Osteoblast (primary cell): ENCODE results near the gene TMA16. TPM values are rescaled to one million over a fixed set of nuclear protein-coding genes. Genes with fewer than 3 reads are reported as not detected.

Experiments used
- DNase-seq: peaks from one replicate; pipeline ENCODE4 v3.0.0; 2011; ENCODE audit warnings: low spot score, mixed read lengths; ENCODE audit not compliant: insufficient read length; ENCODE audit errors: missing footprints
- H2AFZ ChIP-seq: 2 replicates; pipeline ENCODE4 v1.6.0; 2011; ENCODE audit warnings: mild to moderate bottlenecking, low read length
- H3K27ac ChIP-seq: 2 replicates; pipeline ENCODE4 v1.5.1; 2011; ENCODE audit warnings: mild to moderate bottlenecking, low read depth, low read length, moderate library complexity
- H3K27me3 ChIP-seq: 2 replicates; pipeline ENCODE4 v1.6.0; 2012; ENCODE audit warnings: mild to moderate bottlenecking, control low read depth, inconsistent platforms, low read length, moderate library complexity; ENCODE audit not compliant: insufficient read depth
- H3K36me3 ChIP-seq: 2 replicates; pipeline ENCODE4 v1.5.1; 2011; ENCODE audit warnings: mild to moderate bottlenecking, low read length, control low read depth, moderate library complexity; ENCODE audit not compliant: insufficient read depth
- H3K4me1 ChIP-seq: 2 replicates; pipeline ENCODE4 v1.5.1; 2011; ENCODE audit warnings: mild to moderate bottlenecking, low read length, control low read depth, moderate library complexity; ENCODE audit not compliant: insufficient read depth
- H3K4me2 ChIP-seq: 2 replicates; pipeline ENCODE4 v1.6.0; 2011; ENCODE audit warnings: mild to moderate bottlenecking, low read length; ENCODE audit not compliant: insufficient read depth
- H3K4me3 ChIP-seq: fragments of 200-600 bp; sonication (generic); 3 replicates; pipeline ENCODE4 v1.5.1; 2012; ENCODE audit warnings: mild to moderate bottlenecking, low read length, inconsistent platforms; ENCODE audit not compliant: insufficient read depth
- H3K79me2 ChIP-seq: 2 replicates; pipeline ENCODE4 v1.6.0; 2012; ENCODE audit warnings: mild to moderate bottlenecking, low read length, control low read depth, inconsistent platforms; ENCODE audit not compliant: insufficient read depth
- H3K9me3 ChIP-seq: 2 replicates; pipeline ENCODE4 v1.5.1; 2011; ENCODE audit warnings: low read depth, low read length, control low read depth
- H4K20me1 ChIP-seq: 2 replicates; pipeline ENCODE4 v1.6.0; 2012; ENCODE audit warnings: mild to moderate bottlenecking, low read length, control low read depth; ENCODE audit not compliant: insufficient read depth
- CTCF ChIP-seq: IDR thresholded peaks from 2 replicates; pipeline ENCODE4 v1.5.1; 2011; ENCODE audit warnings: mild to moderate bottlenecking, low read depth, low read length, moderate library complexity; ENCODE audit errors: extremely low read depth
- total RNA-seq: library from RNA; depleted of rRNA; stranded (reverse); fragments of >200 nt; gene quantifications from 2 replicates; pipeline ENCODE4 v1.2.3, GENCODE V29; 2012

The TMA16 gene
- total RNA-seq, 1 donor, result 22.8 TPM

DNA sequence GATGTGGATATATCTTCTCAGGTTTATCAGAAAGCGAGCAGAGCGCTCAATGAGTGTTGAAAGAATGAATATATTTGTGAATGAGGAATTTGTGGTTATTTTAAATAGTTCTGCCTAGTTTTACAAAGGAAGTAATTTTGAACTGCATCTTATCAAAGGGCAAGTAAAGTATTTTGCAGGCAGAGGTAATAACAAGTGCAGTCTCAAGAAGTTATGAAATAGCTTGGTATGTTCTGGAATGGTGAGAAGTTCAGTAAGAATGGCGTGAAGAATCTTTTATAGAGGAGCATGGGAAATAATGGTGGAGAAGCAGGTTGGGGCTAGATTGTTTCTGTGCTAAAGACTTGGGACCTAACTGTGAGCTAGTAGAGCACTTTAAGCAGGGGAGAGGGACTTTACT lies 10.9 kb downstream of the TMA16 start:
- DNase-seq, result no peak
- Histone ChIP-seq H3K4me3 (no peak overlapping the region), H3K9me3 (no peaks in the 10 kb centered on the region), H2AFZ (no peak overlapping the region), H3K4me1 (peaks cover 4% of the 10 kb centered on the region), H3K27me3 (no peaks in the 10 kb centered on the region), H4K20me1 (peaks cover 13% of the 10 kb centered on the region), H3K36me3 (peaks cover 8% of the 10 kb centered on the region), H3K79me2 (peaks cover 83% of the 10 kb centered on the region), H3K27ac (no peak overlapping the region), H3K4me2 (no peak overlapping the region)
- TF ChIP-seq CTCF, result no peak

GRCh38 chr4:163515198-163515597 lies 20.7 kb downstream of the TMA16 start:
- Histone ChIP-seq H3K79me2 (peaks cover 12% of the 10 kb centered on the region), H3K4me1 (no peaks in the 10 kb centered on the region), H3K27me3 (no peaks in the 10 kb centered on the region), H4K20me1 (no peaks in the 10 kb centered on the region), H2AFZ (no peak overlapping the region), H3K9me3 (no peaks in the 10 kb centered on the region), H3K4me2 (no peak overlapping the region), H3K4me3 (no peak overlapping the region), H3K27ac (no peak overlapping the region), H3K36me3 (peaks cover 24% of the 10 kb centered on the region)
- no peak for TF ChIP-seq CTCF
- DNase-seq, result no peak

DNA sequence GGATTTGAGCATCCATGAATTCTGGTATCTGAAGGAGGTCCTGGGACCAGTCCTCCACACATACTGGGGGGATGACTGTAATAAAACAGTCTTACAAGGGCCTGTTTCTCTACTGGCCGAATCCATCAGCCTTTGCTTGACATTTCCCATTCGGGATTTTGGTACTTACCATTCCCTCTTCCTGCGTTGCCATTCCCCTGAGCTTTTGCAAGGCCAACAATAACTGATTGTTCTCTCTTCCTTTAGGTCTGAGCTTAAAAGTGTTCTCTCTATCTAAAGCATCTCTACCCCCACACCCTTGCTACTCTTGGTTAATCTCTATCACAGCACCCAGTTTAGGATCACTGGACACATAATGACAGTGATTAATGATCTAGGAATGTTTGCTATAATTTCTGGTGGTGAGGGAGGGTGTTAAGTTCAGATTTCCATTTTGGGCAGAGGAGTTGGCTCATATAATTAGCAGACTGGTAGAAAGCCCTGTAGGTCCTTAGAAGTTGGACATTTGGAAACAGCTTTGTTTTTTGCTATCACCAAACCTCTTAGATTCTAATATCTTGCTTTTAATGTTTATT lies 29.4 kb downstream of the TMA16 start:
- H3K4me1 ChIP-seq, result peaks cover 8% of the 10 kb centered on the region
- no peaks in the 10 kb centered on the region for H3K79me2 ChIP-seq
- no peak overlapping the region for H3K4me3 ChIP-seq
- H3K9me3 ChIP-seq, result no peaks in the 10 kb centered on the region
- no peak overlapping the region for H2AFZ ChIP-seq
- H3K4me2 ChIP-seq, result no peak overlapping the region
- H3K27me3 ChIP-seq, result no peaks in the 10 kb centered on the region
- no peak for TF ChIP-seq CTCF
- no peaks in the 10 kb centered on the region for H4K20me1 ChIP-seq
- peaks cover 57% of the 10 kb centered on the region for H3K36me3 ChIP-seq
- no peak overlapping the region for H3K27ac ChIP-seq
- peak; percentile 25 for DNase-seq

DNA sequence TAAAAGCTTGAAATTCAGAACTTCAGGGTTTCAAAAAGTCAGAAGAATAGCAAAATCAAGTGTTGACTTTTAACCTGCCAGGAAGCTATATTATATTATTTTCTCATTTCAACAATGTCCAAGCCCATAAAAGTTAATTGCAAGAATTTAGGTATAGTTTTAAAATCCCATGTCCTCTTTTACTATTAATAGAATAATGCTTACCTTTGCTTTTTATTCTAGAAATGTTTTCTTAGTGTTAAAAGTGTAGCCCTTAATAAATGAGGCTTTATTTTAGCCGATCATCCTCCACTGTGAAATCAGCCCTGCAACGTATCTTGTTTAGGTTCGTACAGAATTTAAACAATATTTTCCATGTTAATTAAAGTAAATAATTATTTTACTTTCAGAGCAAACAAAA lies 31.5 kb downstream of the TMA16 start:
- no peak overlapping the region for H2AFZ ChIP-seq
- DNase-seq, result no peak
- H3K27ac ChIP-seq, result no peak overlapping the region
- H3K79me2 ChIP-seq, result no peaks in the 10 kb centered on the region
- H3K4me3 ChIP-seq, result no peak overlapping the region
- no peak overlapping the region for H3K4me2 ChIP-seq
- peaks cover 49% of the 10 kb centered on the region for H3K36me3 ChIP-seq
- no peaks in the 10 kb centered on the region for H4K20me1 ChIP-seq
- TF ChIP-seq CTCF, result no peak
- peaks cover 8% of the 10 kb centered on the region for H3K4me1 ChIP-seq
- no peaks in the 10 kb centered on the region for H3K9me3 ChIP-seq
- no peaks in the 10 kb centered on the region for H3K27me3 ChIP-seq
